Ishikawa (cell line): ENCODE results near the gene SNRK.

Experiments
- CEBPB ChIP-seq: IDR thresholded peaks from 2 replicates; pipeline ENCODE4 v1.6.1; 2012
- CREB1 ChIP-seq: IDR thresholded peaks from 2 replicates; pipeline ENCODE4 v1.6.1; 2012; ENCODE audit warnings: low read depth
- EGR1 ChIP-seq: IDR thresholded peaks from 2 replicates; pipeline ENCODE4 v1.6.1; 2012
- EP300 ChIP-seq: IDR thresholded peaks from 2 replicates; pipeline ENCODE4 v1.6.1; 2012; ENCODE audit warnings: borderline replicate concordance
- FOXM1 ChIP-seq: IDR thresholded peaks from 2 replicates; pipeline ENCODE4 v1.6.1; 2012; ENCODE audit warnings: low read depth, borderline replicate concordance
- NFIC ChIP-seq: IDR thresholded peaks from 2 replicates; pipeline ENCODE4 v1.6.1; 2012
- RAD21 ChIP-seq: IDR thresholded peaks from 2 replicates; pipeline ENCODE4 v1.6.1; 2012; ENCODE audit warnings: low read depth
- REST ChIP-seq: IDR thresholded peaks from 2 replicates; pipeline ENCODE4 v1.6.1; 2012; ENCODE audit warnings: low read depth, mild to moderate bottlenecking
- TAF1 ChIP-seq: IDR thresholded peaks from 2 replicates; pipeline ENCODE4 v1.6.1; 2012; ENCODE audit warnings: low read depth, mild to moderate bottlenecking
- TCF12 ChIP-seq: IDR thresholded peaks from 2 replicates; pipeline ENCODE4 v1.6.1; 2012; ENCODE audit warnings: low read depth
- TEAD4 ChIP-seq: IDR thresholded peaks from 2 replicates; pipeline ENCODE4 v1.6.1; 2012
- USF1 ChIP-seq: IDR thresholded peaks from 2 replicates; pipeline ENCODE4 v1.6.1; 2012
- YY1 ChIP-seq: IDR thresholded peaks from 2 replicates; pipeline ENCODE4 v1.6.1; 2012; ENCODE audit warnings: low read depth
- ZBTB7A ChIP-seq: IDR thresholded peaks from 2 replicates; pipeline ENCODE4 v1.6.1; 2012; ENCODE audit warnings: low read depth
- TF ChIP-seq, protein P1 (sequence below): IDR thresholded peaks from 2 replicates; pipeline ENCODE4 v1.6.1; 2012

Gene SNRK

DNA sequence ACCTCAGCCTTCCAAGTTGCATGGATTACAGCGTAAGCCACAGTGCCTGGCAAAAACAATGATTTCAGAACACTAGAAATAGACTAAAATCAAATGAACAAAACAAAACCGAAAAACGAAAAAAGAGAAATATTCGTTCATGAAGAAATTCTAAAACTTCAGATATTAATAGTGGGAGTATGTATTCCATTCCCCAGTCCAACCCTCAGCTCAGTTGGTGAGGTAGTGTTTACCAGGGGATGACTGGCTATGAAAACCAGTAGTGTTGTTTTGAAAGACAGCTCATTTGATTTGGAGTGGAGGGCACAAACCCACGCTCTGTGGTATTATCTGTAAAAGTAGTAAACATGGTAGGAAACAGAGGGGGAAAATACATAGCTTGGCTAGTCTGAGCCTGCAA lies 6.8 kb upstream of the SNRK start:
- TF ChIP-seq USF1 (no peak), YY1 (no peak), CREB1 (no peak), TEAD4 (no peak), EGR1 (no peak), RAD21 (no peak), TCF12 (no peak), NFIC (no peak), FOXM1 (no peak), TAF1 (no peak), ZBTB7A (no peak), CEBPB (no peak), EP300 (no peak), REST (no peak)
- TF ChIP-seq, protein P1, sequence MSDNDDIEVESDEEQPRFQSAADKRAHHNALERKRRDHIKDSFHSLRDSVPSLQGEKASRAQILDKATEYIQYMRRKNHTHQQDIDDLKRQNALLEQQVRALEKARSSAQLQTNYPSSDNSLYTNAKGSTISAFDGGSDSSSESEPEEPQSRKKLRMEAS: no peak

DNA sequence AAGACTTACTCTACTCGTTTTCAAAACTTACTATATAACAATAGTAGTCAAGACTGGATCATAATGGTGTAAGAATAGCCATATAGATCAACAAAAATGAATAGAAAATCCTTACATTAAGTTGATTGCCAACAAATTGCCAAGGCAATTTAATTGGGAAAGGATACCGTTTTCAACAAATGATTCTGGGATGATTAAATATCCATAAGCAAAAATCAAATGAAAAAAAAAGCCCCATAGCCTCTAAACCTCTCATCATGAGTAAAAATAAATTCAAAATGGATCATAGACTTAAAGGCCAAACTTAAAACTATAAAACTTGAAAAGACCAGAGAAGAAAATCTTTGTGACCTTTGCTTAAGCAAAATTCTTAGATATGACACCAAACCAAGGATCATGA lies 5.3 kb upstream of the SNRK start:
- no peak for TF ChIP-seq ZBTB7A
- no peak for TF ChIP-seq FOXM1
- no peak for TF ChIP-seq EP300
- no peak for TF ChIP-seq RAD21
- no peak for TF ChIP-seq TAF1
- TF ChIP-seq CREB1: no peak
- TF ChIP-seq TCF12: no peak
- TF ChIP-seq, protein P1: no peak
- no peak for TF ChIP-seq REST
- no peak for TF ChIP-seq NFIC
- no peak for TF ChIP-seq USF1
- no peak for TF ChIP-seq CEBPB
- no peak for TF ChIP-seq TEAD4
- TF ChIP-seq EGR1: no peak
- no peak for TF ChIP-seq YY1

DNA sequence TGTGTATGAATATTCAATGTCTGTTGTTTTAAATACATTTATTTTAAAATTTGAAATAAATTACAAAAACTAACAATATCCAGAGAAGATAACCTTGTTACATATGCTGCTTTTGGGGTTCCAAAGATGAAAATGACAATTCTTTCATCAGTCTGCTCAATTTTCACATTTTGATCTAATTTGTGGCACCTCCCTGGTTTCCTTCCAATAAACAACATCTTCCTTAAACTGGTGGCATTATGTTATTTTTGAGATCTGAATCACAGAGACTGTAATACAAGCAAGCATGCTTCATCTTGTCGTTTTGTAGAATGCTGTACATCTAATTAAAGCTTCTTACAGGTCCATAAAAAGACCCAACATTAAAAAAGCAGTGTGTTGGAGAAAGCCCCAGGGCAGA lies 2.2 kb upstream of the SNRK start:
- no peak for TF ChIP-seq REST

DNA sequence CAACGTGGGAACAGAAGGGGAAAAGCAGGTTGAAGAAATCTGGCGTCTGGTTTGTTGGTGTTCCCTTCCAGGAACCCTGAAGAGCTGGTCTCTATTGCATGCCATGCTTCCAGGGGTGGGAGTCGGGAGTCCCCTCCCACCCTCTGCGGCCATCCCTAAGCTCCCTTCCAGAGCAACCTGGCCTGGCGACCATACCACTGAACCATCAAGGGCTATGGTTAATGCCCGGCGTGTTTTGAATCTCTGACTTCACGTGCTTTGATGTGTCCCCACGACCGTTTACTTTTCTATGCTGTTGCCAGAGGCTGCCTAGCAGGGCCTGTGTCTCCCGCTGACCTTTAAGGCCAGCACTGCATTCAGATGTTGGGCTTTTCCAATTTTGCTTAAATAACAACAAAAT lies 696 bp upstream of the SNRK start:
- TF ChIP-seq EP300 (no peak), FOXM1 (no peak), YY1 (no peak), RAD21 (no peak), ZBTB7A (no peak), USF1 (no peak), CEBPB (no peak)
- TF ChIP-seq, protein P1: no peak
